ENCODE measurements around the gene RIPK4. TPM values are rescaled to one million over a fixed set of nuclear protein-coding genes. Genes with fewer than 3 reads are reported as not detected.
"Not testable (repeated sequence)": the region's sequence is repeated elsewhere in the genome, so short reads cannot be mapped to it uniquely, and the experiment has no call there.

Gene RIPK4
- total and polyA plus RNA-seq, 9 donors, result 0.16 to 1.8 (median 0.31) TPM

DNA sequence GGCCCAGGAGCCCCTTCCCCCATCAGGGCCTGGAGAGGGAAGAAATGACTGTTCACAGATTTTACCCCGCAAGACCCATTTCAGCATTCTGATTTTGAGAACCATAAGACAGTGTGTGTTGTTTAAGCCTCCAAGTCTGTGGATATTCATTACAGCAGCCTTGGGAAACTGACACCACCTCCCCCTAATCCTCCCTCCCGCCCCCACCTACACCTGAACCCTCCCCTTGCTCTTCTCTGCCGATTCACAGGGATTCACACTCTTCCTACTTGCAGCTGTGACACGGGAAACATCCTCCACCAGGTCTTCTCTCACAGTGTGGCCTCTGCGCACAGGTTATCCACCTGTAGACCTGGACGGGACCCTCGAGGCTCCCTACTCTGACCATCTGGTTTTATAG, 50.1 kb downstream of the RIPK4 start:
- WGBS (ENCODE audit: insufficient coverage), result 48% methylated on average over 6 of the region's 7 CpGs
- Histone ChIP-seq H3K36me3 (ENCODE audit: control insufficient read depth, insufficient read depth, low read length) (no peaks in the 10 kb centered on the region), H3K4me3 (ENCODE audit: low read length) (no peak overlapping the region), H3K27me3 (ENCODE audit: control insufficient read depth, insufficient read depth, low read length) (peaks cover 33% of the 10 kb centered on the region), H3K27ac (ENCODE audit: low read length) (no peak overlapping the region), H3K9me3 (replicated peaks; ENCODE audit: control insufficient read depth, low read depth, low read length) (no peaks in the 10 kb centered on the region), H3K4me1 (ENCODE audit: control insufficient read depth, insufficient read depth, low read length) (peaks cover 2% of the 10 kb centered on the region)
- no peak for DNase-seq

DNA sequence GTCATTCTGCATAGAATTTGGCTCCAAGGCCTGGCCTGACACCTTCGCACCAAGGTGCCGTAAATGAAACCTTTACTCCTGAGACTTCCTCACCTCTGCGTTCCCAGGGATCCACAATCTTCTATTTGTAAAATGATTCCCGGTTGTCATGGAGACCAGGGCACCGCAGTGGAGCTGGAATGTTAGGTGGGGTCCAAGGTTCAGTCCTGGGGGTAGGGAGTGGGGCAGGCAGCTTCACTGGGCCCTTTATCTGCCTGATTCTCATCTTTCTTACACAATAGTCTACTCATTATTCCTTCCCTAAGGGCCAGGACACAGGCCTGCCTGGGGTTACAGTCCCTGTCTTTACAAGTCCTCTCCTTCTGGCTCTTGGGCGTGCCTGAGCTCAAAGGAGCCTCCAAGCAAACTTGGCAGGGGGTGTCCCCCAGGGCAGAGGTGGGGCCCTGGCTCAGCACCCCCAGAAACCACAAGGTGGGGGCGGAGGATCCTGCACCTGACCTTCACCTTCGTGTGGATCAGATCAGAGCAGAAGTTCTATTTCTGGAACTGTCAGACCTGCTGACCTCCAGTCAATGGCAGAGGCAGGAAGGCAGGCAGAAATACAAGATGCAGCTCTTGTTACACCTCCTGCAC, 51.1 kb downstream of the RIPK4 start:
- Histone ChIP-seq H3K27me3 (ENCODE audit: control insufficient read depth, insufficient read depth, low read length) (peaks cover 38% of the 10 kb centered on the region), H3K4me1 (ENCODE audit: control insufficient read depth, insufficient read depth, low read length) (peaks cover 2% of the 10 kb centered on the region), H3K4me3 (ENCODE audit: low read length) (no peak overlapping the region), H3K9me3 (replicated peaks; ENCODE audit: control insufficient read depth, low read depth, low read length) (no peaks in the 10 kb centered on the region), H3K27ac (ENCODE audit: low read length) (no peak overlapping the region), H3K36me3 (ENCODE audit: control insufficient read depth, insufficient read depth, low read length) (no peaks in the 10 kb centered on the region)
- DNase-seq, result no peak
- 42% methylated on average over 2 of the region's 8 CpGs for WGBS (ENCODE audit: insufficient coverage)

DNA sequence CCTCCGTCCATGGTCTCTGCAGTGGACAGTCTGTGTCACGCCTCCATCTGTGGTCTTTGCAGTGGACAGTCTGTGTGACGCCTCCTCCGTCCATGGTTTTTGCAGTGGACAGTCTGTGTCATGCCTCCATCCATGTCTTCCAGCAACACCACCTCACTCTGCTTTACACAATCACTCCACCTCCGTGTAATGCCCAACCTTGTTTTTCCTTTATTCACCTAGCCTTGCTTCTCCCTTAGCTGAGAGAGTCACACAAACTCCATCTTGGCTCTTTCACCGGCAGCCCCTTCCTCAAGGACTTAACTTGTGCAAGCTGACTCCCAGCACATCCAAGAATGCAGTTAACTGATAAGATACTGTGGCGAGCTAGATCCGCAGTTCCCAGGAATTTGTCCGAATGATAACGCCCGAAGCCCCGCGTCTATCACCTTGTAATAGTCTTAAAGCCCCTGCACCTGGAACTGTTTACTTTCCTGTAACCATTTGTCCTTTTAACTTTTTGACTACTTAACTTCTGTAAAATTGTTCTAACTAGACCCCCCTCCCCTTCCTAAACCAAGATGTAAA, 52.5 kb downstream of the RIPK4 start:
- not testable (repeated sequence) for H3K9me3 ChIP-seq (replicated peaks; ENCODE audit: control insufficient read depth, low read depth, low read length); H3K27ac ChIP-seq (ENCODE audit: low read length); H3K4me3 ChIP-seq (ENCODE audit: low read length); H3K4me1 ChIP-seq (ENCODE audit: control insufficient read depth, insufficient read depth, low read length); DNase-seq; H3K36me3 ChIP-seq (ENCODE audit: control insufficient read depth, insufficient read depth, low read length)
- H3K27me3 ChIP-seq (ENCODE audit: control insufficient read depth, insufficient read depth, low read length), result peaks cover 40% of the 10 kb centered on the region
- 62% methylated on average over 6 of the region's 13 CpGs for WGBS (ENCODE audit: insufficient coverage)

DNA sequence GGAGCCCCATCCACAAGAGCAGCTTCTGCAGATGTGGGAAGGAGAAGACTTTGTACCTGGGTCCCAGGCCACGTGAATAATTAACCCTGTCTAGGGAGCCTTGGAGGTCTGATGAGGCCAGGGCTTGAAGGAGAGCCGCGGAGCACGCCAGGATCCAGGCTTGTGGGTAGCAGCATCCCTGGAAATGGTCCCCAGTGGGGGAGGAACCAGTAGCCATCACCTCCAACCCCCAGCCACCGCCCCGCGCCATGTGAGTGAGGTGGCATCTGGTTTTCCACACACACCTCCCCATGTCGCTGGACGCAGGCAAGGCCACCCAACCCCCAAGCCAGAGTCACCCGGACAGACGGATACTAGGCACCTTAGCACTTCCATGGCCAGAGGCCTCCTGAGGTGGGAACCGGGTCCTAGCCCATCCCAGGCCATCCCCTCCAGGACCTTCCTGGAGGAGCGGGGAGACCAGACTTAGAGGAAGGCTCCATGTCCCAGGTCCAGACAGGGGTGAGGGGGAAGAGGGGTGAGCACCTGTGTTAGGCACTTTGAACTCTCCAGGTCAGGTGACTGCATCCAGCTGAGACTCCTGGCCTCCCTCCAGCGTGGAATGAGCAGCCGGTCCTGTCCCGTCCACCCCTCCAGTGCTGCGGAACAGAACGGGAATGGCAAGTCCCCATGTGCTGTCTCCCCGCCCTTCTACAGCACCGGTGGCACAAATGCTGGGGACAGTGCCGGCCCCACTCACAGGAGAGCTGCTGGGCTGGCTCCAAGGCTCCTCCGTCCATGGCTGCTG, 53.2 kb downstream of the RIPK4 start:
- peaks cover 40% of the 10 kb centered on the region for H3K27me3 ChIP-seq (ENCODE audit: control insufficient read depth, insufficient read depth, low read length)

DNA sequence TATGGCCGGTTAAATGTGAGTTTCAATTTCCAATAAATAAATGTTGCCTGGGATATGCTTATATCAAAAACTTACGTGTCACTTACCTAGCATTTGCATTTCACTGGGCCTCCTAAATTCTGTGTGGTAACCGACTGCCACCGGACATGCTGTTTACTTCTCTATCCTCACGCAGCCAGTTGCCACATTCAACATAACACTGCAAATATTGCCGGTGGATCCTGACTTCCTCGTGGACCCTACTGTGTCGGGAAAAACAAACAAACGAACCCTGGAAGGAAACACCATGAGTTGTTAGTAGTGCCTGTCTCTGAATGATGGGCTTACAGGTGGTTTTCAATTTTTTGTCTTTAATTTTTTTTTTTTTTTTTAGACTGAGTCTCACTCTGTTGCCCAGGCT, 54.1 kb downstream of the RIPK4 start:
- DNase-seq, result no peak
- WGBS (ENCODE audit: insufficient coverage), result 80% methylated on average over 2 of the region's 9 CpGs
- Histone ChIP-seq H3K27me3 (ENCODE audit: control insufficient read depth, insufficient read depth, low read length) (peaks cover 42% of the 10 kb centered on the region), H3K27ac (ENCODE audit: low read length) (no peak overlapping the region), H3K4me1 (ENCODE audit: control insufficient read depth, insufficient read depth, low read length) (peaks cover 2% of the 10 kb centered on the region), H3K4me3 (ENCODE audit: low read length) (no peak overlapping the region), H3K36me3 (ENCODE audit: control insufficient read depth, insufficient read depth, low read length) (no peaks in the 10 kb centered on the region), H3K9me3 (replicated peaks; ENCODE audit: control insufficient read depth, low read depth, low read length) (no peaks in the 10 kb centered on the region)

More for the DNA sequence above, 53.2 kb downstream of the RIPK4 start:
- H3K36me3 ChIP-seq (ENCODE audit: control insufficient read depth, insufficient read depth, low read length), result no peaks in the 10 kb centered on the region
- 76% methylated on average over 14 of the region's 22 CpGs for WGBS (ENCODE audit: insufficient coverage)
- no peak overlapping the region for H3K27ac ChIP-seq (ENCODE audit: low read length)
- H3K4me1 ChIP-seq (ENCODE audit: control insufficient read depth, insufficient read depth, low read length), result peaks cover 2% of the 10 kb centered on the region
- no peaks in the 10 kb centered on the region for H3K9me3 ChIP-seq (replicated peaks; ENCODE audit: control insufficient read depth, low read depth, low read length)
- no peak overlapping the region for H3K4me3 ChIP-seq (ENCODE audit: low read length)
- no peak for DNase-seq

DNA sequence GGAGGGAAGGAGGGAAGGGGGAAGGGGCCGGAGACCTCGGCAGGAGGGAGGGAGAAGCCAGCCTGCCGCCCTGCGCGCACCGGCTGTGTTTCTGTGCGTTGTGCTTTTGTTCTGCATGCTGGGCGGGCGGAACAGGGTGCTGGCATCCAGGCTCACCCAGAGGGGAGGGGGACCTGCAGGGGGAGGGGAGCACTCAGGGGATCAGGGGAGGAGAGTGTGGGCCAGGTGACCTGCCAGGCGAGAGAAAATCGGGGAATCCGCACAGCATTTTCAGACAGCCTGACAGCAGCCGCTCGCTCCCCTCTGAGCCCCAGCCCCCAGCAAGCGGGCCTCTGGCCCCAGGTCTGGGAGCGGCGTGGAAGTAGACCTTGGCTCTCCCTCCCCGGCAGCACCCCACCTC, 54.7 kb downstream of the RIPK4 start:
- H3K27ac ChIP-seq (ENCODE audit: low read length), result no peak overlapping the region
- H3K9me3 ChIP-seq (replicated peaks; ENCODE audit: control insufficient read depth, low read depth, low read length), result no peaks in the 10 kb centered on the region
- peaks cover 45% of the 10 kb centered on the region for H3K27me3 ChIP-seq (ENCODE audit: control insufficient read depth, insufficient read depth, low read length)
- H3K4me3 ChIP-seq (ENCODE audit: low read length), result no peak overlapping the region
- H3K36me3 ChIP-seq (ENCODE audit: control insufficient read depth, insufficient read depth, low read length), result no peaks in the 10 kb centered on the region
- WGBS (ENCODE audit: insufficient coverage), result 12% methylated on average over 12 of the region's 18 CpGs
- DNase-seq, result no peak
- peaks cover 2% of the 10 kb centered on the region for H3K4me1 ChIP-seq (ENCODE audit: control insufficient read depth, insufficient read depth, low read length)

DNA sequence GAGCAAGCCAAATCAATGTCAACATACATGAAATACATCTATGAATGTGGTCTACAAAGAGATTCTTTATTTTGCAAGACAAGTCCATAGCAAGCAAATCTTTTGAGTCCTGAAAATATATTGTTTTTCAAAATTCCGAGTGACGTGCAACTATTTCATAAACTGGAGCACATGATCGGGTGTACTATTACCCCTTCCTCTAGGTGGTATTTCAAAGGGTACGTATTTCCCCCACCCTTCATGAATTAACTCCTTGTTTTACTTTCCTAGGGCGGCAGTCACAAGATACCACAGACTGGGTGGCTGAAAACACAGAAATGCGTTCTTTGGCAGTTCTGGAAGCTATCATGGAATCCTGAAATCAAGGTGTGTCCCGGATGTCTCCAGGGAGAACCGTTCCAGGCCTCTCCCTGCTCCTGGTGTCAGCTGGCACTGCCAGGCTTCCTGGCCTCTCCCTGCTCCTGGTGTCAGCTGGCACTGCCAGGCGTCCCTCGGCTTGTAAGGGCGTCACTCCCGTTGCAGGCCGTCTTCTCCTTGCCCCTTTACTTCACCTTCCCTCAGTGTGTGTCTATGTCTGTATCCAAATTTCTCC, 55.3 kb downstream of the RIPK4 start:
- H3K36me3 ChIP-seq (ENCODE audit: control insufficient read depth, insufficient read depth, low read length), result no peaks in the 10 kb centered on the region
- H3K27me3 ChIP-seq (ENCODE audit: control insufficient read depth, insufficient read depth, low read length), result peaks cover 45% of the 10 kb centered on the region
- WGBS (ENCODE audit: insufficient coverage), result 71% methylated on average over 10 of the region's 13 CpGs
- H3K27ac ChIP-seq (ENCODE audit: low read length), result no peak overlapping the region
- DNase-seq, result no peak
- H3K4me1 ChIP-seq (ENCODE audit: control insufficient read depth, insufficient read depth, low read length), result peaks cover 2% of the 10 kb centered on the region
- H3K9me3 ChIP-seq (replicated peaks; ENCODE audit: control insufficient read depth, low read depth, low read length), result peaks cover 3% of the 10 kb centered on the region
- no peak overlapping the region for H3K4me3 ChIP-seq (ENCODE audit: low read length)

DNA sequence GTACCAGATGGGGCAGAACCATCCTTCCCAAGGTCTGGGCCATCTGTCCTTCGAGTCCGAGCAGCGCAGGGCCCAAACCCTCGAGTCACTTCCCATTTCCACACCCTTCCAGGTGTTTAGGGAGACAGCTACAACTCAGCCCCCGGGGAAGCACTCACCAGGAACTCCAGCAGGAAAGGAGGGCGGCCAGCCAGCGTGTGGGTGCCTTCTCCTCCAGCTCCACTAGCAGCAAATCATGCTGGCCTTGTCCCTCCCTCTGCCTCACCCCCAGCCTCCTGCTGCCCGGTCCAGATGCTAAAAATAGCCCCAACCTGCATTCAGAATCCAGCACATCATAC, 56.1 kb downstream of the RIPK4 start:
- DNase-seq, result no peak
- Histone ChIP-seq H3K9me3 (replicated peaks; ENCODE audit: control insufficient read depth, low read depth, low read length) (peaks cover 3% of the 10 kb centered on the region), H3K27me3 (ENCODE audit: control insufficient read depth, insufficient read depth, low read length) (peaks cover 43% of the 10 kb centered on the region), H3K4me3 (ENCODE audit: low read length) (no peak overlapping the region), H3K27ac (ENCODE audit: low read length) (no peak overlapping the region), H3K4me1 (ENCODE audit: control insufficient read depth, insufficient read depth, low read length) (no peaks in the 10 kb centered on the region), H3K36me3 (ENCODE audit: control insufficient read depth, insufficient read depth, low read length) (no peaks in the 10 kb centered on the region)
- 70% methylated on average over 4 of the region's 8 CpGs for WGBS (ENCODE audit: insufficient coverage)

DNA sequence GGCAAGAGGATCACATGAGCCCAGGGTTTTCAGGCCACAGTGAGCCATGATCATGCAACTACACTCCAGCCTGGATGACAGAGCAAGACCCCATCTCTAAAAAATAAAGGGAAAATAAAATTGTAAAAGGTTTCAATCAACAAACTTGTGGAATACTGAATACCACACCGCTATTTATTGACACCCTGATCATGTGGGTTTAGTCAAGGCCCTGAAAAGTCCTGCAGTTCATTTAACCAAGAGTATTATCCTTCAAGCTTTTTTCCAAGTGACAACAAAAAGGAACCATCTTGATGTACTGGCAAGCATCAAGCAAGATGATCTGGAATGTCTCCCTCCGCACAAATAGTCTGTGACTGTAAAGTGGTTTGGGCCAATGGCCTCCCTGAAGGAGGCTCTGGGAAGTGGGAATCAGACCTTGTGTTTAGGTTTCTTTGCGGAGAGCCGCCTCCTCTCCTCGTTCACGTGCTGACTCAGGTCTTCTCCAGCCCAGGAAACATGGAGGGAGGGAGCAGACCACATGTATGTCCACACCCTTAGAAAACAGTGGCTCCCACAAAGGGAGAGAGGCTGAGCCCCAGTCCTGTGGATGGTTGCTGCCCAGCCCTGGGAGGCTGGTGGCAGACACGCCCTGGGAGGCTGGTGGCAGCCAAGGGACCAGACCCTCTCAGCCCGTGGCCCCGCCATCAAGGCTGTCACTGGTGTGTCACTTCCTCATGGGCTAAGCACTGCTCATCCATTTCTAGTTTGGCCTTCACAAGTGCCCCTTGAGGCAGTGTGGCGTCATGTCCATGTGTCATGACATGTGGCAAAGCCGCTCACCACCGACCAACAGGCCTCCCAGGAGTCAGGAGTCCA, 56.7 kb downstream of the RIPK4 start:
- Histone ChIP-seq H3K27ac (ENCODE audit: low read length) (no peak overlapping the region), H3K4me3 (ENCODE audit: low read length) (no peak overlapping the region), H3K4me1 (ENCODE audit: control insufficient read depth, insufficient read depth, low read length) (no peaks in the 10 kb centered on the region), H3K36me3 (ENCODE audit: control insufficient read depth, insufficient read depth, low read length) (no peaks in the 10 kb centered on the region), H3K27me3 (ENCODE audit: control insufficient read depth, insufficient read depth, low read length) (peaks cover 38% of the 10 kb centered on the region), H3K9me3 (replicated peaks; ENCODE audit: control insufficient read depth, low read depth, low read length) (peaks cover 3% of the 10 kb centered on the region)
- DNase-seq, result no peak
- WGBS (ENCODE audit: insufficient coverage), result 80% methylated on average over 11 of the region's 12 CpGs
